Measurements from ENCODE around the gene RIN3. TPM values are rescaled to one million over a fixed set of nuclear protein-coding genes. Genes with fewer than 3 reads are reported as not detected.

Gene RIN3
- total and polyA plus RNA-seq, 3 donors from 2014 or later: 25.9 to 56.2 (median 49.8) TPM

DNA sequence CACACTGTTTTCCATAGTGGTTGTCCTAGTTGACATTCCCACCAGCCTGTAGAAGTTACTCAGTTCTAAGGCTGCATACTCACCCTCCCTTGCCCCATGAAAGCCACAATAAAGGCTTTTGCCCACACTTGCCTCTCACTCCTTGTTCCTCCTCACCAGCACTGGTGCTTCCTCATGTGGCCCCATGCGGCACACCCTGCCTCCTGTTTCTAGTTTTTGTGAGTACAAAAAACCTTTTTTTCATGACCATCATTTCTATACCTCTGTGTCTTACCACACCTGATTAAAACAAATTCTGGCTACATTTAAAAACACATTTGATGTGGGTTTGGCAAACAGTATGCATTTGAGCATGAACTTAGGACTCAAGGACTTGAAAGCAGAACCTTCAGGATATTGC lies 40.7 kb upstream of the RIN3 start:
- Histone ChIP-seq H3K4me3 (no peak overlapping the region), H3K27ac (no peak overlapping the region), H3K9me3 (no peaks in the 10 kb centered on the region), H3K27me3 (no peaks in the 10 kb centered on the region), H3K4me1 (peaks cover 3% of the 10 kb centered on the region), H3K36me3 (ENCODE audit: low read depth, missing control alignments) (no peaks in the 10 kb centered on the region)
- DNase-seq: peak; percentile 14
- WGBS, 2 donors: 75 to 83% methylated on average over 1 of the region's 1 CpG
- intact Hi-C loops (cut with DNase I; ENCODE audit: low total_unique reads): no loop called here
- TF ChIP-seq POLR2A (IDR thresholded peaks at IDR 0.05): no peak
- TF ChIP-seq, protein P1, sequence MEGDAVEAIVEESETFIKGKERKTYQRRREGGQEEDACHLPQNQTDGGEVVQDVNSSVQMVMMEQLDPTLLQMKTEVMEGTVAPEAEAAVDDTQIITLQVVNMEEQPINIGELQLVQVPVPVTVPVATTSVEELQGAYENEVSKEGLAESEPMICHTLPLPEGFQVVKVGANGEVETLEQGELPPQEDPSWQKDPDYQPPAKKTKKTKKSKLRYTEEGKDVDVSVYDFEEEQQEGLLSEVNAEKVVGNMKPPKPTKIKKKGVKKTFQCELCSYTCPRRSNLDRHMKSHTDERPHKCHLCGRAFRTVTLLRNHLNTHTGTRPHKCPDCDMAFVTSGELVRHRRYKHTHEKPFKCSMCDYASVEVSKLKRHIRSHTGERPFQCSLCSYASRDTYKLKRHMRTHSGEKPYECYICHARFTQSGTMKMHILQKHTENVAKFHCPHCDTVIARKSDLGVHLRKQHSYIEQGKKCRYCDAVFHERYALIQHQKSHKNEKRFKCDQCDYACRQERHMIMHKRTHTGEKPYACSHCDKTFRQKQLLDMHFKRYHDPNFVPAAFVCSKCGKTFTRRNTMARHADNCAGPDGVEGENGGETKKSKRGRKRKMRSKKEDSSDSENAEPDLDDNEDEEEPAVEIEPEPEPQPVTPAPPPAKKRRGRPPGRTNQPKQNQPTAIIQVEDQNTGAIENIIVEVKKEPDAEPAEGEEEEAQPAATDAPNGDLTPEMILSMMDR (IDR thresholded peaks at IDR 0.05): no peak

DNA sequence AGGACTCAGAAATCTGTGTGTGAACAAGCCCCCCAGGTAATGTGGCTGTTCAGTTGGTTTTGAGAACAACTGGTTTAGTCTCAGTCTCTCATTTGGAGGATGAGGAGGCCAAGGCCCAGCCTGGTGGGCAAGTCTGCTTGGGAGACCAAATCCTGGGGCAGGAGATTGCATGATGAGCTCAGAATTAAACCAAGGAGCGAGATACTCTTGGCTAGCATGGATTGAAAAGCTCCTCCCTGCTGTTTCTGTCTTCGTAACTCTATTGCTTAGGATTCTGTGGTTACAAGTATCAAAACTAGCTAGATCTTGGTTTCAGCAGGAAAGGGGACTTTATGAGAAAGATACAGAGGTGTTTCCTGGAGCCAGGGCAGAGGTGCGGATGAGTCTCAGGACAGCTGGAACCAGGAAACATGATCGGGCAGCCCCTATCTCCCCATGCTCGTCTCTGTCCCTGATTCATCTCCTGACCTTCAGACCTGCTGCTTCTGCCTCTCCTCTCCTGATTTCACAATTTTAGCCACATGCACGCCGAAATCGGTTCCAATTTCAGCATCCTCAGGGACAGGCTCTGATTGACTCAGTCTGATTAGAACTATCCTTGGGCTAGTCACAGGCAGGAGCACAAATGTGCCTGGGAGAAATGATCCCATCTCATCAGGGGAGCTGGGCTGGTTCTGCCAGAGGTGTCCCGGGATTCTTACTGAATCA lies 40.2 kb upstream of the RIN3 start:
- 61 to 74% methylated on average over 9 of the region's 9 CpGs for WGBS, 2 donors

DNA sequence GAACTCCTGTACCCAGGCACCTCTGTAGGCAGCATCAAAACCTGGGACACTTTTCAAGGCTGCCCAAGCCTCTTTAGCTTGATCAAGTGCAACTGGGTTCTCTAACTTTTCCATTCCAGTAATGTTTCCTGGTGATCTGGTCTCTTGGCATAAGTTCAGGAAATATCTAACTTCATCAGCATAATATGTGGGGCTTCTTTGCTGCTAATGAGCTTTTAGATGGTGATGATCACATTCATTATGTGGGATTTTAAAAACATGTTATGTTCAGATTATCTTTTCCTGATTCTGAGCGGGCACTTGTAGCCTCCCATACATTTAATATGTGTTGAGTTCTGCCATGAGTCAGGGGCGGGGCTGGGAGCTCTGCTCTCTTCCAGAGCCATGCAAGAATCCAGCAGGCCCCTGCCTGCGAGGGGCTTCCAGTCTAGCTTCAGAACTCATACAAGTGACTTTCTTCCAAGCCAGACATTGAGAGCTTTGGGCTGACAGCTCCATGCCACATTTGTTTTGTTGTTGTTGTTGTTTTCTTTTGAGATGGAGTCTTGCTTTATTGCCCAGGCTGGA lies 39.5 kb upstream of the RIN3 start:
- Histone ChIP-seq H3K4me3 (no peak overlapping the region), H3K27ac (no peak overlapping the region), H3K27me3 (no peaks in the 10 kb centered on the region), H3K36me3 (ENCODE audit: low read depth, missing control alignments) (no peaks in the 10 kb centered on the region), H3K4me1 (peaks cover 3% of the 10 kb centered on the region), H3K9me3 (no peaks in the 10 kb centered on the region)
- DNase-seq: peak; percentile 1
- TF ChIP-seq POLR2A (IDR thresholded peaks at IDR 0.05): no peak
- TF ChIP-seq, protein P1 (IDR thresholded peaks at IDR 0.05): no peak
- intact Hi-C loops (cut with DNase I; ENCODE audit: low total_unique reads): no loop called here
- 81 to 95% methylated on average over 3 of the region's 3 CpGs for WGBS, 2 donors

More for the DNA sequence above, 40.2 kb upstream of the RIN3 start:
- H3K27ac ChIP-seq: no peak overlapping the region
- DNase-seq: peak; percentile 15
- peaks cover 3% of the 10 kb centered on the region for H3K4me1 ChIP-seq
- TF ChIP-seq, protein P1 (IDR thresholded peaks at IDR 0.05): no peak
- no peak for TF ChIP-seq POLR2A (IDR thresholded peaks at IDR 0.05)
- intact Hi-C loops (cut with DNase I; ENCODE audit: low total_unique reads): no loop called here
- no peaks in the 10 kb centered on the region for H3K36me3 ChIP-seq (ENCODE audit: low read depth, missing control alignments)
- H3K27me3 ChIP-seq: no peaks in the 10 kb centered on the region
- no peak overlapping the region for H3K4me3 ChIP-seq
- H3K9me3 ChIP-seq: no peaks in the 10 kb centered on the region

DNA sequence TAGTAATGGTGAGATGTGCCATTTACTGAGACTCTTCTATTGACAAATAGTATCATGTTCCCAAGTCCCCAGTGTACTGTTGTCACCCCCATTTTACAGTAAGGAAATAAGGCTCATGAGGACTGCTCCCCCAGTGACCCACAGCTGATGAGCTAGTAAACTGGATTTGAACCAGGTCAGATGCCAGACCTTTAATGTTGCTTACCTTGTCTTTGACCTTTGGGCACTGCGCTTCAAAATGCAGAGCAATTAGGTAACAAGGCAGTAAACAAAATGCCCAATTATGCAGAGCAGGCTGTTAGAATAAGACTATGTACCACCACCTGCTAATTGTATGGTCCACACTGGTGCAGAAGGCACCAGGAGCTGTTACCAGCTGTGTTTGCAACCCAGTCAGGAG lies 38.5 kb upstream of the RIN3 start:
- no peak for DNase-seq
- intact Hi-C loops (cut with DNase I; ENCODE audit: low total_unique reads): no loop called here
- Histone ChIP-seq H3K27me3 (no peaks in the 10 kb centered on the region), H3K9me3 (no peaks in the 10 kb centered on the region), H3K4me1 (peaks cover 3% of the 10 kb centered on the region), H3K4me3 (no peak overlapping the region), H3K36me3 (ENCODE audit: low read depth, missing control alignments) (no peaks in the 10 kb centered on the region), H3K27ac (no peak overlapping the region)
- TF ChIP-seq POLR2A (IDR thresholded peaks at IDR 0.05): no peak
- TF ChIP-seq, protein P1 (IDR thresholded peaks at IDR 0.05): no peak
- 89 to 95% methylated on average over 1 of the region's 1 CpG for WGBS, 2 donors

All from testis (tissue), 3 donors.